Measurements from ENCODE around the gene RAPGEF3.

GRCh38 chr12:47789712-47790489, 31.2 kb upstream of the RAPGEF3 start:
- no peak for TF ChIP-seq CTCF (IDR thresholded peaks at IDR 0.05)
- TF ChIP-seq EZH2 (IDR thresholded peaks at IDR 0.05): no peak
